NCI-H526 treated with DMSO at 0.1 percent for 48 hours (cell line): ENCODE data around the gene LSM14A.
"Not testable (repeated sequence)": the region's sequence is repeated elsewhere in the genome, so short reads cannot be mapped to it uniquely, and the experiment has no call there.

Experiments
- DNase-seq: peaks from one replicate; lab custom pipeline; 2025; lab: John Stamatoyannopoulos, UW

The LSM14A gene

DNA sequence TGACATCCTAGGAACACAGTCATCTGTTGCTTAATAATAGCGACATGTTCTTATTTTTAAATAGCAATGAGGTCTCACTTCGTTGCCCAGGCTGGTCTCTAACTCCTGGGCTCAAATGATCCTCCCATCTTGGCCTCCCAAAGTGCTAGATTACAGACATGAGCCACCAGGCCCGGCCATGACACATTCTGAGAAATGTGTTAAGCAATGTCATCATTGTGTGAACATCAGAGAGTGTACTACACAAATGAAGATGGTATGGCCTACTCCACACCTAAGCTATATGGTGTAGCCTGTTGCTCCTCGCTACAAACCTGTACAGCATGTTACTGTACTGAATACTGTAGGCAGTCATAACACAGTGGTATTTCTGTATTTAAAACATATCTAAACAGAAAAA lies 57.4 kb downstream of the LSM14A start:
- no peak for DNase-seq

- no peak for DNase-seq
These were observed 58.5 kb downstream of the LSM14A start for GRCh38 chr19:34230820-34231219.

DNA sequence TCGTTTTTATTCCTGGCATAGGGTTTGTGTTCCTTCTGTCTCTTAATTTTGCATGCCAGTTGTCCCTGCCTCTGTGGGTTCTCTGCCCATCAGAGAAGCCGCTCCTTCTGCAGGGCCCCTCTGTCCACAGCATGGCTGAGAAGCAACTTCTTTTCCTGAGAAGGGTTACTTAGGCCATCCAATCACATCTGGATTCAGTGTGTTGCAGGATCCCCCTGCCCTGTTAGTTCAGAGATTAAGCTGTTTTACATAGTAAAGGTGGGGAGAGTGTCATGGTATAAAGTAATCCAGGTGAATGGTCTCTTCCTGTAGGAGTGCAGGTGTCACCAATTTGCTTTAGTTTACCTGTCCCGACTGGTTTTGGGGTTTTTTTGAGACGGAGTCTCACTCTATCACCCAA lies 59.1 kb downstream of the LSM14A start:
- DNase-seq: no peak

DNA sequence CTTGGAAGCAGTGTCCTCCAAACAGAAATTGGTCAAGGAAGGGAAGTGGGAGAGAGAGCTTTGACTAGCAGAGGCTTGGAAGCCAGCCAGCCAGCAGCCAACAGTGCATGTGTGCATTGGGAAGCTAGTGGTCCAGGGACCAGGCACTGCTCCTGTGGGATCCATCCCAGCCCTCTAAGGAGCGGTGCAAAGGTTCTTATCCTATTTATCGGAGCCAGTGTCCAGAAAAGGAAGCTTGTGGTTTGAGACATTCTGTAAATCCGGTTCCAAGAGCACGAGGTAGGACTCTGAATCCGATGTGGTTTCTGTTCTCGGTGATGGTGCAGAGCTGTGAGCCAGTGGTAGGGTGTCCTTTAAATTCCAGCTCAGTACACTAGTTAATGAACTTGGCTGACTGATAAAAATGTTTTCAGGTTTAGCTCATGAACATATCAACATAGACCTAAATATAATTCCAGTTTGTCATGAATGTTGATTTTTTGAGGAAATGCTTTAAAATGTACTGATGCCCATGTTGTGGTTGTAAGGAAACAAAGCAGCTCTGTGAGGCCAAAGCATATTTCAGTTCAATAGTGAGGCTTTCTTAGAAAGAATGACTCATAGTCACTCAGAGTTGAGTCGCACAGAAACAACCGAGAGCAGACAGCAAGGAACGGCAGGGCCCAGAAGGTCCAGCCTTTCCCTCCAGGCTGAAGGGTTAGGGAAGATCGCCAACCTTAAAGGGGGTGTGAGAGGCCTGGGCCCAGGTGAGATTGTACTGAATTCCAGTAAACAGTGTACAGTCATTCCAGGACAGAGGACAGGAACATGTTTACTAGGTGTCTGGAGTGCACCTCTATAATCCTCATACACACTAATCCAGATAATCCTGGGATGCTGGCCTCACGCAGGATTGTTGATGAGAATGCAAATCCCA lies 60.5 kb downstream of the LSM14A start:
- no peak for DNase-seq

- no peak for DNase-seq
These were observed 63.2 kb downstream of the LSM14A start for GRCh38 chr19:34235425-34235940.

- no peak for DNase-seq
These were observed 64.0 kb downstream of the LSM14A start for GRCh38 chr19:34236035-34236987.

- DNase-seq: no peak
These were observed 65.0 kb downstream of the LSM14A start for GRCh38 chr19:34237283-34237682.

GRCh38 chr19:34237939-34238338 lies 65.6 kb downstream of the LSM14A start:
- DNase-seq: no peak

DNA sequence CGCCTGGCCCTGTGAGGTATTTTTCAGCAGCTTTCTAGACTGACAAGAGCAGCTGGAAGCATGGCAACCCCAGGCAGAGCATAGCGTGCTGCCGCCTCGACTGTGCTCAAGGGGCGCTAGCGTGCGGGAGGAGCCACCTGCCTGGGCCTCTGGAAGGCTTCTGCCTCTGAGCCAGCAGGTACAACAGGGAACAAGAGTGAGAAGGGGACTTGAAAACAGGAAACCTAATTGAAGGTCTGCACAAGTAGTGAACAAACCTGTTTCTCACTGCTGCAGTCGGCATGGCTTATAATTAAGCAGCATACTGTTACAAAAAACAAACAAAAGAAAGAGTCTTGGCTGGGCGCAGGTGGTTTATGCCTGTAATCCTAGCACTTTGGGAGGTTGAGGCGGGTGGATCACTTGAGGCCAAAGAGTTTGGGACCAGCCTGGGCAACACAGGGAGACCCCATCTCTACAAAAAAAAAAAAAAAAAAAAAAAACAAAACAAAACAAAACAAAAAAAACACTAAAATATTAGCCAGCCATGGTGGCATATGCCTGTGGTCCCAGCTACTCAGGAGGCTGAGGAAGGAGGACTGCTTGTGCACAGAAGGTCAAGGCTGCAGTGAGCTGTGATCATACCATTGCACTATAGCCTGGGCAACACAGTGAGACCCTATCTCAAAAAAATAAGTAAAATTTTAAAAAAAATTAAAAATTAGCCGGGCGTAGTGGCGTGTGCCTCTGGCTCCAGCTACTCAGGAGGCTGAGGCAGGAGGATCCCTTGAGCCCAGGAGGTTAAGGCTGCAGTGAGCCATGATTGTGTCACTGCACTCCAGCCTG lies 69.4 kb downstream of the LSM14A start:
- DNase-seq: peak; percentile 53

DNA sequence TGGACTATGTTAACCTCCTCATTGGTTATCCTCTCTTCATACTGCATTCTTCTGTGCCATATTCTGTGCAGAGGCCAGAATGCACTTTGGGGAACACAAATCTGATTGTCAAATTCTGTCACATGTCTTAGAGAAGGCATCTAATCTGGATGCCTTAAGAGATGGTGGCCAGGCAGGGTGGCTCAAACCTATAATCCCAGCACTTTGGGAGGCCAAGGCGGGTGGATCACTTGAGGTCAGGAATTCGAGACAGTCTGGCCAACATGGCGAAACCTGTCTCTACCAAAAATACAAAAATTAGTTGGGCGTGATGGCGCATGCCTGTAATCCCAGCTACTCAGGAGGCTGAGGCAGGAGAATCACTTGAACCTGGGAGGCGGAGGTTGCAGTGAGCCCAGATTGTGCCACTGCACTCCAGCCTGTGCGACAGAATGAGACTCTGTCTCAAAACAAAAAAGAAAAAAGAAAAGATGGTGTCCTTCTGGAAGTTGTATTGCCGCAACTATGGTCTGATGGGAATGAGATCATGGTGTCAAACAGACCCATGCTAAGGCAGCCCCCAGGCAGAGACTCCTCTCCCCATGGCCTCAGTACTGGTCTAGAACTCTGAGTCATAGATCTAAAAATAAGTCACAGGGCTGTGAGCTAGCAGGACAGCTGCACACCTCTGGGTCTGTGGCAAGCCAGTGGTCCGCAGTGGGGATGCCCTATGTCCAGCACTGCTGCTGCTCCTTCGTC lies 71.0 kb downstream of the LSM14A start:
- not testable (repeated sequence) for DNase-seq

GRCh38 chr19:34243876-34244578 lies 71.7 kb downstream of the LSM14A start:
- DNase-seq: no peak

GRCh38 chr19:34244611-34245299 lies 72.5 kb downstream of the LSM14A start:
- no peak for DNase-seq

DNA sequence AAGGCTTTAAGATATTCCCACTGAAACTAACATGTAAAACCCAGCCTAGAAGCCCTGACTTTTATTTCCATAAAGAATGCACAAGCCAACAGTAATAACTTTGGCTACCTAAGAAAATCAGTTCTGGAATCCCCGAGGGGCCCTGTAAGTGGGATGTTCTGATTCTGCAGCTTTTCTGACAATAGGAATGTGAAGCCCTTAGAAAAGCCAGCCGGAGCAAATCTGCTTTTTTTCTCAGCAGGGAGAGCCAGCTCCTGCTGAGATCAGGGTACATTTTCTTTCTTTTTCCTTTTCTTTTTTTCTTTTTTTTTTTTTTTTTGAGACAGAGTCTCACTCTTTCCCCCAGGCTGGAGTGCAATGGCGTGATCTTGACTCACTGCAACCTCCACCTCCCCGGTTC lies 74.0 kb downstream of the LSM14A start:
- DNase-seq: no peak

DNA sequence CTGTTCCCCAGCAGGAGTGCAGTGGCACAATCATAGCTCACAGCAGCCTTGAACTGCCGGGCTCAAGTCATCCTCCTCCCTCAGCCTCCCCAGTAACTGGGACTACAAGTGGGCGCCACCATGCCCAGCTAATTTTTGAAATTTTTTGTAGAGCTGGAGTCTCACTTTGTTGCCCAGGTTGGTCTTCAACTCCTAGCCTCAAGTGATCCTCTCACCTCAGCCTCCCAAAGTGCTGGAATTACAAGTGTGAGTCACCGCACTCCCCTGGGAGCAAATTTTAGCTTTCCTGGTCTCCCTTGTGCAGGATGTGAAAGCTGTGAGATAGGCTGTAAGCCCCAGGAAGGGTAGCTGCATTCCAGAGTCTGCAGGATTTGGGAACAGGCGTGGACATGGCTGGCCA lies 76.6 kb downstream of the LSM14A start:
- DNase-seq: no peak

DNA sequence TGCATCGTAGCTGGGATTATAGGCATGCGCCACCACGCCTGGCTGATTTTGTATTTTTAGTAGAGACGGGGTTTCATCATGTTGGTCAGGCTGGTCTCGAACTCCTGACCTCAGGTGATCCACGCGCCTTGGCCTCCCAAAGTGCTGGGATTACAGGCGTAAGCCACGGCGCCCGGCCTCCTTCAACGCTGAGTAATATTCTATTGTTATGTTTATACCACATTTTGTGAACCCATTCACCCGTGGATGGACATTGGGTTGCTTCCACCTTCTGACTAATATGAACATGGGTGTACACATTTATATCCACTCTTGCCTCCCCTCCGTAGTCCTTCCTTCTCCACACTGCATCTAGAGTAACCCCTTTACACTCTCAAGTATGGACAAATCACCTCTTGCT lies 80.9 kb downstream of the LSM14A start:
- DNase-seq: not testable (repeated sequence)

DNA sequence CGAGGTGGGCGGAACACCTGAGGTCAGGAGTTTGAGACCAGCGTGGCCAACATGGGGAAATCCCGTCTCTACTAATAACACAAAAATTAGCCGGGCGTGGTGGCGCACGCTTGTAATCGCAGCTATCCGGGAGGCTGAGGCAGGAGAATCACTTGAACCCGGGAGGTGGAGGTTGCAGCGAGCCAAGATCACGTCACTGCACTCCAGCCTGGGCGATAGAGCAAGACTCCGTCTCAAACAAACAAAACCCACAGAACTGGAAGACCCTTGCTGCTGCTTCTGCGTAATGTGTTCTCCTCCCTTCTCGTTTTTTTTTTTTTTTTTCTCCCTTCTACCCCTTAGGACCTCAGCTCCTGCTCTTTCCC lies 81.4 kb downstream of the LSM14A start:
- not testable (repeated sequence) for DNase-seq

DNA sequence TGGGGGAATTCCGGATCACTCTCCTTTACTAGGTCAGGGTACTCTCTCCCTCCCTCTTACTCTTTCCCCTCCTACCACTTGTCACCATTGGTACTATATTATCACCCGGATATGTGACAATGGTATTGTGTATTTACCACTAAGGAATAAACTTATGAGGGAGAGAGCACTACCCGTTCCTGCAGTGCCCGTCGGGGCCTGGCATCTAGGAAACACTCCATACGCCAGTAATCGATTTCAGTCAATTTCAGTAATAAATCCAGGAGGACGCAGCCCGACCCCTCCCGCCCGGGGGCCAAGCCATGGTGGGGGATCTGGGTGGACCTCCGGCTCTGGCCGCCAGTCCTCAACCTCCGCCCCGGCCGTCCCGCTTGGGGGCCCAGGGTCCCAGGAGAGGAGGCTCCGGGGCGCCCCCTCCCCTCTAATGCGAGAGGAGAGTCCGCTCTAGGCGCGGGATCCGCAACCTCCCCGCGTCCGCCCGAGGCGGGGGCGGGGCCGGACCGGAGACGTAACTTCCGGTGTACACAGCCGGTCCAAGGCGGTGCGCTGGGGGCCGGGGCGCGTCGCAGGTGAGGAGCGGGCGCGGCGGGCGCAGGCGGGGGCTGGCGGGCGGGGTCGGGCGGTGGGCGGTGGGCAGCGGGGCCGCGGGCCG lies 81.9 kb downstream of the LSM14A start, which contains the start of gene GARRE1:
GARRE1 (plus strand) TSS at position 509 of the 652 bp plus-strand sequence. CDS start 45,920 bp downstream, outside the sequence.
- peak; percentile 73 for DNase-seq

DNA sequence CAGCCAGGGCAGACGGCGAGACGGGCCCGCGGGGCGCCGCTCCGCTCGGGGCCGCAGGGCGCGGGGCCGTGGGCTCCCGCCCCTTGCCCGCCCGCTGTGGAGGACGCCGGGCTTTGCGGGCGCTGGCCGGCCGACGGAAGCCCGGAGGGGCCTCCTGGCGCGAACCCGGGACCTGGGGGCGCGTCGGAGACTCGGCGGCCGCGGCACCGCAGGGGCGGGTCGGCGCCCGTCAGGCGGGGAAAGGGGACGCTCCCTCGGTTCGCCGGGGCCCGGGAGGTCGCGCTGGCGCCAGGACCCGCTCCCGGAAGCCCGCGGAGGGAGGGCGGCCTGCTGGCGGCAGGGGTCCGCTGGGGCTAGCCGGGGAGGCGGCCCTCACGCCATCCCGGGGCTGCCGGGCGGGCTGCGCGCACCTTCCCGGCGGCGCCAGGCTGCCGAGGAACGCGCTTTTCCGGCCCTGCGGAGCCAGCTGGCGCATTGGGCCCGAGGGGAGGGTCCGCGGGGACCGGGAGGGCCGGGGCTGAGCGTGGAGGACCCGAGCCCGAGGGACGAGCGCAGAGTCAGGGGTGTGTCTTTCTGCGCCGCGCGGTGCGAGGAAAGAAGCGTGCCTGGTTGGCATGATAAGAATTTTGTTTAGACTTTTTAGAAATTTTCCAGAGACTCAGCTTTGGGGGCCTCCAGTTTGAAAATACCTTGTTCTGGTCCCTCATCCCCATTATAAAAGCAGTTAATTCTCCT lies 82.6 kb downstream of the LSM14A start:
- no peak for DNase-seq
